Fibroblast of the aortic adventitia (primary cell): ENCODE measurements around the gene NUDT21. TPM values are rescaled to one million over a fixed set of nuclear protein-coding genes. Genes with fewer than 3 reads are reported as not detected.

ENCODE experiments used
- DNase-seq: peaks from one replicate; pipeline ENCODE4 v3.0.0-alpha.2; 2010; ENCODE audit warnings: low read depth
- H3K4me3 ChIP-seq: 2 replicates; pipeline ENCODE4 v1.5.1; 2011; ENCODE audit warnings: low read depth, mild to moderate bottlenecking, control low read depth, low read length, moderate library complexity
- CTCF ChIP-seq: IDR thresholded peaks from 2 replicates; pipeline ENCODE4 v1.5.1; 2011; ENCODE audit warnings: mild to moderate bottlenecking, low read length, control low read depth, inconsistent platforms; ENCODE audit not compliant: insufficient read depth
- total RNA-seq: library from RNA; depleted of rRNA; stranded (reverse); fragments of >200 nt; gene quantifications from 2 replicates; pipeline ENCODE4 v1.2.3, GENCODE V29; 2012; ENCODE audit warnings: low replicate concordance

NUDT21 gene
- total RNA-seq, 1 donor = 116 TPM

GRCh38 chr16:56475201-56475600 lies 24.1 kb upstream of the NUDT21 start:
- no peak for DNase-seq
- no peak overlapping the region for H3K4me3 ChIP-seq
- TF ChIP-seq CTCF = no peak

- DNase-seq = no peak
- no peak for TF ChIP-seq CTCF
- no peak overlapping the region for H3K4me3 ChIP-seq
Measured at GRCh38 chr16:56470666-56471065, 19.5 kb upstream of the NUDT21 start.

GRCh38 chr16:56470232-56470631 lies 19.1 kb upstream of the NUDT21 start:
- no peak overlapping the region for H3K4me3 ChIP-seq
- TF ChIP-seq CTCF = no peak
- no peak for DNase-seq

- no peak for DNase-seq
- H3K4me3 ChIP-seq = no peak overlapping the region
- TF ChIP-seq CTCF = no peak
Measured at GRCh38 chr16:56469748-56470147, 18.6 kb upstream of the NUDT21 start.

GRCh38 chr16:56468800-56469199 lies 17.7 kb upstream of the NUDT21 start:
- no peak overlapping the region for H3K4me3 ChIP-seq
- TF ChIP-seq CTCF = no peak
- DNase-seq = no peak

- DNase-seq = no peak
- TF ChIP-seq CTCF = no peak
- no peak overlapping the region for H3K4me3 ChIP-seq
Measured at GRCh38 chr16:56466344-56466743, 15.2 kb upstream of the NUDT21 start.

GRCh38 chr16:56463153-56463552 lies 12.0 kb upstream of the NUDT21 start:
- no peak overlapping the region for H3K4me3 ChIP-seq
- no peak for DNase-seq
- TF ChIP-seq CTCF = no peak
